NCI-H1048 (cell line): ENCODE data around the gene RB1.

Experiments
- DNase-seq: peaks from one replicate; lab custom pipeline; 2025; lab: John Stamatoyannopoulos, UW

RB1 gene

GRCh38 chr13:48493851-48494250 lies 190.3 kb downstream of the RB1 start:
- no peak for DNase-seq

DNA sequence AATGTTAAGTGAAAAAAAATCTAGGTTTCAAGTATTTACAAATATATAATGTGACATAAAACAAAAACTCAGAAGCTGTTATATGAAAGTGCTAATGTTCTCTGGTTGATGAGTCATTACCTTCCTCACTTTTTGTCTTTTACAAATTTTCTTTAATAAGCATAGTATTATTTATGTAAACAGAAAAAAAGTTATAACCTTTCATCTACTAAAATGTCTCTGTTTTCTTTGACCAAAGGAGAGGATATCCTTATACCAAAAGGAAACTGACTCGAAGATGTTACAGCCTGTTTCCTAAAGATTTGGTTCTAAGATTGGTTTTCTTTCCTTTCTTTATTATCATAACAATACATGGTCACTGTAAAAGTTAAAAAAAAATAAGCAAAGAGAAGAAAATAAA lies 191.3 kb downstream of the RB1 start:
- DNase-seq: no peak

DNA sequence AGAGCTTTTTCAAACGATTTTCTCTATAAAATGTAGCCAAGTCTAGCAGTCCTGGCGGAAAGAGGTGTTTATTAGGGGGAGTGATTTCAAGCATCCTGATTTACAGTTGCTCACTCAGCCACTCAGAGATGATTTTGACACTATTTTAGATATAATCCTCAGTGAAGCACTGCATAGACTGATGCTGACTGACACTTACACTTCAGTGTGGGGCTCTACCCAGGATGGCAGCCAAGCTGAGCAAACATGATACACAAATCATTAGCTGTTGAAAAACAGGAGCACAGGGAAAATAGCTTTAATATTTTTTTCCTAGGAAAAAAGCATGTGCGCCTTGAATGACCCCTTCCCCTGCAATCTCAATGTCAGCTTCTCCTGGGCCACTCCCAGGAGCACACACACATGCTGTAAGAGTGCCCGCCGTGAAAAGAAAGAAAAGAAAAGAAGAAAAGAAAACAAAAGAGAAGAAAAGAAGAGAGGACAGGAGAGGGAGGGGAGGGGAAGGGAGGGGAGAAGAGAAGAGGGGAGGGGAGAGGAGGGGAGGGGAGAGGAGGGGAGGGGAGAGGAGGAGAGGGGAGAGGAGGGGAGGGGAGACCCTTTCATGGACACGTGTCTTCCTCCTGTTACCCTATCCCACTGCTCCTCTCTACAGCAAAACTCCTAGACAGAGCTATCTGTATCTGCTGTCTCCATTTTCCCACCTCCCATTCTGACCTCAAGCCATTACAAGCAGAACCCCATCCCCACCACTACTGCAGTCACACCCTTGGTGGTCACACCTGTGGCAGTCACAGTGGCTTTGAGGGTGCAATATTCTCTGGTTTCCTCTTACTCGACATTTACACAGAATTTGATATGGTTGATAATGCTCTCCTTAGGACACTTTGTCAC lies 193.0 kb downstream of the RB1 start:
- no peak for DNase-seq

DNA sequence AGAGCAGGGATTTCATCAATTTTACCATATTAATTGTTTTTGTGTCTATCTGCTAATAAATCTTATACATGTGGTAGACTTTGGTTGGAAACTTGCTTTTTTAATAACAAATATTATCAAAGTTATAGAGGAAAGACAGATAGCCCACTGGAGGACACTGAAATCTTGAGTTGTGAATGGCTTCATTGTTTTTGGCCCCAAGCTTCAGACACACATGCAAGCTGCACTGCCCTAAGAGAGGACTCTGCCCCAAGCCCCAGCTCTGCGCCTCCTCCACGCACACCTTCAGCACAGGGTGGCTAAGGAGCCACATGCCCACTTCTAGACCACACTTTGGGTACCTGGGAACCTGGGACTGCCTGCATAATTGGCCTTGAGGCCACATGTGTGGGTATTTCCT lies 194.1 kb downstream of the RB1 start:
- no peak for DNase-seq

GRCh38 chr13:48500652-48501197 lies 197.2 kb downstream of the RB1 start:
- DNase-seq: no peak

- DNase-seq: no peak
Observed at GRCh38 chr13:48501705-48502104, 198.2 kb downstream of the RB1 start.

DNA sequence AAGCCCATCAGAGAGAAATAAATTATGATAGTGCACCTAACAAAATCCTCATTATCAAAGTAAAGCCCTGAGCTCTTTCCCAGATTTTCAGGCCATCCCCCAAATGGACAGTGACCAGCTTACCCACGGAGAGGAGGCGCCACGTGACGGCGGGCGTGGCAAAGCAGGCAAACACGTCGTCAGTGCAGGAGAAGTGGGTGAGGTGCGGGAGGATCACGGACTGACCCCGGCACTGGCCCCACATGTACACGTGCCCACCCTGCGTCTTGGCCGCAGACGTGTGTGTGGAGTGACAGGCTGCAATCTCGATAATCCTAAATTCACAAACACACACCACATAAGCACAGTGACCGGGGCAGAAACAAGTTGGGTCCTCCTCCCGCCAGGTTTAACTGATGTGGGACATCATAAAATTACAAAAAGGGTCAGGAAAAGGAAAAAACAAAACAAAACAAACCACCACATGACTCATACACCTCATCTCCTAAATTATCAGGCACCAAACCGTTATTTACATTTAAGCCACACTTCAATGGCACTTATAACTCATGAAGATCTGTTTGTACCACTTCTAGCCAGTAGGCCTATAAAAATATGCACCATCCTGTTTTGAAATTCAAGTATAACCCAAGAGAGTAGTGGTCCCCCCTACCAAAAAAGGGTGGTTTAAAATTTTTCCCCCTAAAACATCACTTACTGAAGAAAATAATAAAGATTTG lies 199.2 kb downstream of the RB1 start:
- DNase-seq: no peak

DNA sequence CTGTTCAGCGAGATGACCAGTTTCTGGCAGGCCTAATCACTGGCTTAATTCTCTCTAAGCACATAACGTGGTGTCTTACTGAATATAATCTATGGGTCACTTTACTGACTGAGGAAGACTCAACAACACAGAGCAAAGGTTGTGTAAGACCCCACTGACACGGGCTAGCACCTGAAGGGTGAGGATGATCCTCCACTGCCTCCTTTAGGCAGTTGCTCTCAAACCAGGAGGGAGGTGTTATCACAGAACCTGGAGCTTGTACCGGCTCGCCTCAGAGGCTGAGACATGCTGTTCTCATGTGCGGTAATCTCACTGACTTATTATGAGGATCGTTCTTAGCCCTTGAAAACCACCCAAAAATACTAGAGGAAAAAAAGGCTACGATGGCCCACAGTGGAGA lies 201.1 kb downstream of the RB1 start:
- DNase-seq: no peak

- DNase-seq: no peak
Observed at GRCh38 chr13:48505012-48505411, 201.5 kb downstream of the RB1 start.

DNA sequence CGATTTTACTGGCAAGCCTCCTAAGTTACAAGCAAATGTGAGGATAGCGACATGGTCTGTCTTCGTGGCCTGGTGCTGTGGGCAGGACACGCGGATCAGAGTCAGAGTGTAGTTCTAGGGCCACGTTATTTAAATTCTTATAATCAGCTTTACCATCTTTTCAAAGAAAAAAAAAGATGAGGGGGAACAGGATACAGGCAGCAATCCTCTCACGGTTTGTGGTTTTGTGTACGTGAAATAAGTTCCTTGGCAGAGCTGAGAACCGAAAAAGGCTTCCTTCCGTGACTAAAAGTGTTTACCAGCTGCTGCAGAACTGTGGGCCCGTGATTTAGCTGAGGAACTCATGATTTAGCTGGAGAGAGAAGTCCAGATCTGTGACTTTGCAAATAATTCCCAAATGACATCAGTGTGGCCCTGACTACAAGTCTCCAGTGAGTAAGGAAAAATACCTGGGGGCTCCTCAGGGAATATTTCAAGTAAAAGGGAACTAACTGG lies 202.1 kb downstream of the RB1 start:
- DNase-seq: no peak

GRCh38 chr13:48506092-48506701 lies 202.6 kb downstream of the RB1 start:
- no peak for DNase-seq

DNA sequence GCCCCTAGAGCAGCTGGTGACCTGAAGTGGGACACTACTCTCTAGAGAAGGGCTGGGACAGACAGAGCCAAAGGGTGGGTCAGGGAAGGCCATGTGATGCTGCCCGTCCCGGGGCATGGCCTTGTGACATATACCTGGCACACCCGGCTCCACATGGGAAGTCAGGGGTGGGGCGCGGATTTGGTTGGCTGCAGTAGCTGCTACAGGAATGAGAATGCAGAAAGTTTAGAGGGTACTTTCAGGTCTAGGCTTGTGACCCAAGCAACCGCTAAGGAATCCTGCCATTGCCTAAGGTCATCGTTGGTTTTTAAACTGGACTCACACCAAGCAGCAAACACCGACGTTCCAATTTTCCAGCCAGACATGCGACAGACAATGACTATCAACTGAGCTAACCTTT lies 203.5 kb downstream of the RB1 start:
- DNase-seq: no peak

GRCh38 chr13:48508011-48508410 lies 204.5 kb downstream of the RB1 start:
- DNase-seq: no peak

GRCh38 chr13:48510698-48511097 lies 207.1 kb downstream of the RB1 start:
- DNase-seq: no peak

DNA sequence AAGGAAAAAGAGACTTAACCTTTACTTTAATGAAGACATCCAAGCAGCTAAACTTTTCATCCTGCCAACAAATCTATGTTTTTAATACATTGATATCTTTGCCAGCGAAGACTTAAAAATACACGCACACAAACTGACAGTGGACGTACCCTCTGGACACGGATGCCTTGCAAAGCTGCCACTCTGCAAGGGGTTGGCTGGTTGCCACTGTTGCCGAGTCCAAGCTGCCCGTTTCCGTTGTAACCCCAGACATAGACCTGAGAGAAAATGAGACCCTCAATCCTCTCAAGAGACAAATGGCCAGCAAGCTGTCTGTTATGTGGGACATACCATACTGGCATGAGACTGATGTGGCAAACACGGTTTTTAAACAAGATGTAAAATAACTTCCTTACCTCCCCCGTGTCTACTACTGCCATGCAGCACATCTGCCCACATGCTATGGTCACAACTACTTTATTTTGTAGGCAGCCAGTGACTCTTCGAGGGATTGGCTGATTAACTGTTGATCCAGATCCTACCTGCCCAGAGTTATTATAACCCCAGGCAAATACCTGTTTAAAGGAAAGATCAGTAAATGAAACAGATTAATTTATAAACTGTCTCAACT lies 208.2 kb downstream of the RB1 start:
- no peak for DNase-seq

DNA sequence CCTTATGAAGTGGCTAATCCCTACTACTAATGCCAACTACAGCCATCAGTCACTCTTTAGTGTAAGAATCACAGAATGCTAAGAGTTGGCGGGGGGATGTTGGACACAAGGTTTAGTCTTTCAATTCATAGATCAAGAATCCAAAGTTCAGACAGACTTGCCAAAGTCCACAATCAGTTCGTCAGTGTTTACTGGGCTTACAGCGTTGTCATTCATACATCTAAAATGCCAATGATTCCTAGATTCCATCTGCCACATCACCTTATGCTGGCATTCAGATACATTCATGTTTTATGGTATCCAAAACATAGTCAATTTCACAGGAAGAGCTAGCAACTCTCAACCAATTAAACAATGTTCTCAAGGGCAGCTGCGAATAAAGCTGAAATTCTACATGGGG lies 211.2 kb downstream of the RB1 start:
- no peak for DNase-seq

DNA sequence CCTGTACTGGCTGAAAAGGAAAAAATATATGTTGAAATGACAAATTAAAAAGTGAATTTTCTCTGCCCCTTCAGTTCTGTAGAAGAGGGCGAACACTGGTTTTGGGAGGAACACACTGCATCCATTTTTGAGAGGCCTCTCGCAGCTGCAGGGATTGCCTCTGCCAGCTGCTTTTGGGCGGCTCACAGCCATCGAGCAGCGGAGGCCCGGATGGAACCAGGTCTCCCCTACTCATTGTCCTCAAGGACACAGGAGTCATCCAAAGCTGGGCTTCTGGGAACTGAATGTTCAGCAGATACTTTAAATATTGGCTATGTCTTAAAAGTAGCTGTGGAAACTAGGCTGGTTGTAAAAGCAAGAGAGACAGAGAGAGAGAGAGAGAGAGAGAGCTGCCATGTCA lies 212.2 kb downstream of the RB1 start:
- DNase-seq: no peak

- DNase-seq: no peak
Observed at GRCh38 chr13:48518083-48518482, 214.5 kb downstream of the RB1 start.

DNA sequence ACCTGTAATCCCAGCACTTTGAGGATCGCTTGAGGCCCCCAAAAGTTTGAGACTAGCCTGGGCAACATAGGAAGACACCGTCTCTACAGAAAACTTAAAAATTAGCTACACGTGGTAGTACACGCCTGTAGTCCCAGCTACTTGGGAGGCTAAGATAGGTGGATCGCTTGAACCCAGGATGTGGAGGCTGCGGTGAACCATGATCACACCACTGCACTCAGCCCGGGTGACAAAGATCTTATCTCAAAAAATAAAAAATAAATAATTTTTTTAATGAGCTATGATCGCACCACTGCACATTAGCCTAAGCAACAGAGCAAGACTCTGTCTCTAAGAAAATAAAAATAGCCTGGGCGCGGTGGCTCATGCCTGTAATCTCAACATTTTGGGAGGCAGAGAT lies 222.7 kb downstream of the RB1 start:
- no peak for DNase-seq

GRCh38 chr13:48527955-48528354 lies 224.4 kb downstream of the RB1 start:
- no peak for DNase-seq

DNA sequence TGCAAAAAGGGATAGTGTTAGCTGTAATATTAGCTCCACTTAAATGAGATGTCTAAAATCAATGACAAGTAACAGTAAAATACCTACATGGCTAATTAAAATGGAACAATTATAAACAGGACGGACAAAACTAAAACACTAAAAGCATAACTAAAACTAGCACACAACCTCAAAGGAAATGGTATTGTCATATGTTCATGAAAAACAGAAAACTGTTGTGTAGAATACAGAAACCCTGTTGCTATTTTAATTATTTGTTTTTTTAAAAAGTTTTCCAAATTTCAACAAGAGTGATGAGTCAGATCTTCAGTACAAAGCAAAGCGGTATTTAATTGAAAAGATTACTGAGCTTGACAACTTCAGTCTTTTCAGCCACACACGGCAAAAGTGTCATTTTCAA lies 225.2 kb downstream of the RB1 start:
- DNase-seq: no peak

GRCh38 chr13:48530833-48531232 lies 227.3 kb downstream of the RB1 start:
- DNase-seq: no peak
